ENCODE data around the gene ZNF398. TPM values are rescaled to one million over a fixed set of nuclear protein-coding genes. Genes with fewer than 3 reads are reported as not detected.
"Not testable (repeated sequence)": the region's sequence is repeated elsewhere in the genome, so short reads cannot be mapped to it uniquely, and the experiment has no call there.

The ZNF398 gene
- polyA plus RNA-seq, 3 donors, result 14.1 to 15.4 (median 15.2) TPM

DNA sequence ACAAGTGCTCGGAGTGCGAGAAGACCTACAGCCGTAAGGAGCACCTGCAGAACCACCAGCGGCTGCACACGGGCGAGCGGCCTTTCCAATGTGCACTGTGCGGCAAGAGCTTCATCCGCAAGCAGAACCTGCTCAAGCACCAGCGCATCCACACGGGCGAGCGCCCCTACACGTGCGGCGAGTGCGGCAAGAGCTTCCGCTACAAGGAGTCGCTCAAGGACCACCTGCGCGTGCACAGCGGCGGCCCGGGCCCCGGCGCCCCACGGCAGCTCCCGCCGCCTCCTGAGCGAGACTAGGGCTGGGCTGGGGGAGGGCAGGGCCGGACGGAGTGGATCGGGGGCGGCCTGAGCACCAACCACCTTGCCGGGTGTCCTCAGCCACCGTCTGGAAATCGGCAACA lies 77.1 kb downstream of the ZNF398 start:
- no peak for DNase-seq

DNA sequence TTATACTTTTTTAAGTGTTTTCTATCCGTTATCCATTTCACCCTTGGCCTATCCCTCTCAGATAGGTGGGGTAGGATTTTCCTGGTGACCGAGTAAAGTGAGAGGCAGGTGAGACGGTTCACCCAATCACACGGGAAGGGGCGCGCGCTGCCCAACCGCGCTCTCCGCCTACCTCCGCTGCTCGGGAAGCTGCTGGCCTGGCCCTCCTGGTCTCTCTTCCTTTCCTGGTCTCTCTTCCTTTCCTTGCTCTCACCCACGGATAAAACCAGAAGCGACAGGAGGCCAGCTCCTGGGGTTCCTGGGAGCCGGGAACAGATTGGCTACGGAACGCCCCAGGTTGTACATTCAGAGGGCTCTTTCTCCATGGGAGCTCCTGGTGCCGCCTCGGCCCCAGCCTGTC lies 77.9 kb downstream of the ZNF398 start:
- no peak for DNase-seq

DNA sequence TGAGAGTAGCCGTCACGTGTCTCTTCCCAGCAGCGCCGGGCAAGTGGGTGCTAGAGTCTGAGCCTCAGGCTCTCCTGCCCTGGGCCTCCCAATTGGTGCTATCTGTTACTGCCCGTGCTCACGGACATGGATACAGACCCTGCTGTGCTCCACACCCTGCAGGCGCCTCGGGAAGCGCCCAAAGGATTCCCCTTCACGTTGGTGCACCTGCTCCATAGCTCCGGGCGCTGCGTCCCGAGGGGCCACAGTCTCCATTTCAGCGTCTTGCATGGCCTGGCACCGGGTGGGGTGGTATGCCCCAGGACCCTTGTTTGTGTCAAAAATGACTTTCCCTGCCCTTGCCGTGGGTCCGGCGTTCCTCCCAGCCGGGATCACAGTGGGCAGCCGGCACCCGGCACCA lies 78.4 kb downstream of the ZNF398 start:
- no peak for DNase-seq

DNA sequence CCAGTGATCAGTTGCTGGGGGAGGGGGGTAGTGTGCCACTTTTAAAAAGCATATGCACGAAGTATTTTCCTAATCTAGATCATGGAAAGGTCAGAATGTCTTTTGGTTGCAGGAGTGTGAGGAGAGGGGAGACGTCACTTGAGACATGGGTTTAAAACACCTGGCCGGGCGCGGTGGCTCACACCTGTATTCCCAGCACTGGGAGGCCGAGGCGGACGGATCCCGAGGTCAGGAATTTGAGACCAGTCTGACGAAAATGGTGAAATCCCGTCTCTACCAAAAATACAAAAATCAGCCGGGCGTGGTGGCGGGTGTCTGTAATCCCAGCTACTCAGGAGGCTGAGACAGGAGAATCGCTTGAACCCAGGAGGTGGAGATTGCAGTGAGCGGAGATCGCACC lies 79.1 kb downstream of the ZNF398 start:
- not testable (repeated sequence) for DNase-seq

DNA sequence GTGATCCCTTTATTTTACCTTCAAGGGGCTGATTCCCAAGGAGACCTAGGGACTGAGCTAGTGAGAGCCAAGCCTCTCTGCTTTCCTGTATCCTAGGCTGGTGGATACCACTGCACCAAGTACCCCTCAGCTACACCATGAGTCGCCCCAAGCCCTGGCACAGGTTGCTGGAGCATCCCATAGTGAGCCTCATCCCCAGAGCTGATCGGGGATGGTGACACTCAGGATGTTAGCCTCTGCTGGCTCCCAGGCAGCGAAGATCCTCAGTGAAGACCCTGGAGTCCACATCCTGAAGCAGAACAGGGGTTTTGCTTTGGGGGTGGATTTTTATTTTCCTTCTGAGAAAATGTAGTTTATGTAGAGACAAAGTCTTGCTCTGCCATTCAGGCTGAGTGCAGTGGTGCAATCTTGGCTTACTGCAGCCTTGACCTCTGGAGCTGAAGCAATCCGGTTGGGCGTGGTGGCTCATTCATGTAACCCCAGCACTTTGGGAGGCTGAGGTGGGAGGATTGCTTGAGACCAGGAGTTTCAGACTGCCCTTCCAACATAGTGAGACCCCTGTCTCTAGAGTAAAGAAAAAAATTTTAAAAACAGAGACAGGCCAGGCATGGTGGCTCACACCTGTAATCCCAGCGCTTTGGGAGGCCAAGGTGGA lies 79.7 kb downstream of the ZNF398 start:
- DNase-seq, result no peak

DNA sequence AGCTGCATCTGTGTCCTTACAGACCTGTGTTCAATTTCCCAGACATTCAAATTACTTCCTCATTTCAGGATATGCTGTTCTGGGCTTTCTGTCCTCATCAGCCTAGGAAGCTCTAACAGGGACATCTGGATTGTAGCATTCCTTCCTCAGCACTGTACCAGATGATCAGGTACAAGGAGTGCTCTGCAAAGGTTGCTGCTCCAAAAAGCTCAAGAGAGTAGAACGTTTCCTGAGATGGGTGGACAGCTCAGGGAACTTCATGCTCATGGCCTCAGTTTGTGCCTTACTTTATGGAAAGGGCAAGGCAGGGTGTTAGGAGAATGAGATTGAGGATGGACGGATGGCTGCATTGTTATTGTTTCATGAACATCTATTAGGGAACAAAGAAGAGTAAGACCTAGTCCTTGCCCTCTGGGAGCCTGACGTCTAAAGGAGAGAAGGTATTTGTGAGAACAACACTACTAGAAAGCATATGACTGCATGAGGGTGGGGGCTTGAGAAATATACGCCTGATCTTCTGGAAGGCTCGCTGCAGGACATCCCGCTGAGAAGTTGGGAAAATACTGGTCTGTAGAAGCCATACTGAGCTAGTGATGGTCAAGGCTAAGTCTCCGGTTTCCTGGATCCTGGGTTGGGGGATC lies 81.7 kb downstream of the ZNF398 start:
- no peak for DNase-seq

DNA sequence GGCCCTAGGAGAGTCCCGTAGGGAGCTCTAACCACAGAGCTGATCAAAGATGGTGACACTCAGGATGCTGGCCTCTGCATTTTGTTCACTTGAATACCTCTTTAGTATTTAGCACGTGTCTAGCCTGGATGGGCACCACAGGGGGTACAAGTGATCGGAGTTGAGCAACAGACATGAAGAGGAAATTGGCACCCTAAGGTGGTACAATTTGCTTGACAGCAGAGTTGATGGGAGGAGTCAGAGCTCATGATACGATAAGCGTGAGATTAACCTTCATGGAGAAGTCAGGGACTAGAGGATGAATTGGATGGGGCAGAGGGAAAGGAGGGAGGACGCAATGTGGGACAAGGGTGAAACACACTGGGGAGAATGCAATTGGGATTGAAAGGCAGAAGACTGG lies 82.3 kb downstream of the ZNF398 start:
- no peak for DNase-seq

DNA sequence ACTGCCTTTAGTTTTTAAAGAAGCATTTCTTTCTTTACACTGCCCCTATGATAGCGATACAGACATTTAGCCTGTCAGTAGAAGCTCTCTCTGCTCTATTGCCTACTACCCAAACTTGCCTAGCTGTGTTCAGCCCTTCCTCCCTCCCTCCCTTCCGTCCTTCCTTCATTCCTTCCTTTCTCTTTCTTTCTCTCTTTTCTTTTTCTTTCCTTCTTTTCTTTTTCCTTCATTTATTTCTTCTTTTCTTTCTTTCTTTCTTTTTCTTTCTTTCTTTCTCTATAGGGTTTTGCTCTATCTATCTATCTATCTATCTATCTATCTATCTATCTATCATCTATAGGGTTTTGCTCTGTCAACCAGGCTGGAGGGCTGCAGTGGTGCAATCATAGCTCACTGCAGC lies 85.1 kb downstream of the ZNF398 start:
- DNase-seq, result no peak

Other genes with a start within 250 kb of the ZNF398 start
- gene PDIA4, start 118.9 kb upstream of the ZNF398 start, polyA plus RNA-seq (ENCODE audit: insufficient read length in 3 of 3), result 100 to 1,000 TPM; 183 to 201 (median 197) TPM
- 10 to 100 TPM in 1 of 3 donors, 1 to 10 TPM in 2; 8.6 to 10.5 (median 9.9) TPM for gene ZNF786, start 56.7 kb upstream of the ZNF398 start, polyA plus RNA-seq (ENCODE audit: insufficient read length in 3 of 3)
- gene ZNF425, start 21.1 kb upstream of the ZNF398 start, polyA plus RNA-seq (ENCODE audit: insufficient read length in 3 of 3), result 1 to 10 TPM; 6.1 to 7.6 (median 6.3) TPM
- 10 to 100 TPM; 27.5 to 33.3 (median 29.0) TPM for gene ZNF282, start 48.1 kb downstream of the ZNF398 start, polyA plus RNA-seq (ENCODE audit: insufficient read length in 3 of 3)
- gene ZNF212, start 92.2 kb downstream of the ZNF398 start, polyA plus RNA-seq (ENCODE audit: insufficient read length in 3 of 3), result 10 to 100 TPM; 16.5 to 20.9 (median 18.8) TPM
- gene ZNF783, start 114.7 kb downstream of the ZNF398 start, polyA plus RNA-seq (ENCODE audit: insufficient read length in 3 of 3), result 10 to 100 TPM; 14.2 to 22.8 (median 20.5) TPM

All from renal pelvis (tissue), 4 donors.